Calu3 (cell line): ENCODE data around the gene IGF1R. TPM values are rescaled to one million over a fixed set of nuclear protein-coding genes. Genes with fewer than 3 reads are reported as not detected.

ENCODE experiments used
- BruUV-seq: library from RNA; stranded (reverse); fragments of 400-500 nt; replicated peaks from 2 replicates; lab custom pipeline; 2021; lab: Mats Ljungman, UMichigan
- CTCF ChIA-PET: fragments of 300-600 bp; sonication (Branson Sonifier 250); formaldehyde crosslinking; loops from one replicate; lab custom pipeline; 2022; ENCODE audit warnings: antibody characterized with exemption; lab: Charles Lee
- DNase-seq: peaks from one replicate; pipeline ENCODE4 v3.0.0; 2022
- H3K27ac Mint-ChIP-seq: one replicate; pipeline ENCODE4 v1.8.0; 2022; ENCODE audit warnings: mixed read lengths; ENCODE audit not compliant: unreplicated experiment
- H3K27me3 Mint-ChIP-seq: one replicate; pipeline ENCODE4 v1.8.0; 2022; ENCODE audit warnings: mixed read lengths; ENCODE audit not compliant: unreplicated experiment
- H3K36me3 Mint-ChIP-seq: one replicate; pipeline ENCODE4 v1.8.0; 2022; ENCODE audit warnings: mild to moderate bottlenecking, moderate library complexity, mixed read lengths; ENCODE audit not compliant: insufficient read depth, unreplicated experiment
- H3K4me1 Mint-ChIP-seq: one replicate; pipeline ENCODE4 v1.8.0; 2022; ENCODE audit warnings: mild to moderate bottlenecking, low read depth, mixed read lengths; ENCODE audit not compliant: unreplicated experiment
- H3K4me3 Mint-ChIP-seq: one replicate; pipeline ENCODE4 v1.8.0; 2022; ENCODE audit warnings: mild to moderate bottlenecking, low read depth, moderate library complexity, mixed read lengths; ENCODE audit not compliant: unreplicated experiment
- H3K9me3 Mint-ChIP-seq: one replicate; pipeline ENCODE4 v1.8.0; 2022; ENCODE audit warnings: low read depth, mixed read lengths; ENCODE audit not compliant: unreplicated experiment
- CTCF ChIP-seq: fragments of 200-600 bp; IDR thresholded peaks from one replicate; pipeline ENCODE4 v1.8.0; 2022; ENCODE audit warnings: antibody characterized with exemption; ENCODE audit not compliant: unreplicated experiment
- intact Hi-C: fragments of 100-400 bp; cut with micrococcal nuclease; formaldehyde crosslinking; loops from one replicate; pipeline ENCODE4 v1.10.0; 2022; ENCODE audit not compliant: unreplicated experiment
- total RNA-seq: library from RNA; stranded (reverse); gene quantifications from 2 replicates; pipeline ENCODE4 v1.2.3, GENCODE V29; 2022

Gene IGF1R
- total RNA-seq, 1 experiment from 2014 or later: 73.9 TPM

- intact Hi-C loops: no loop called here
- no peaks in the 10 kb centered on the region for H3K4me1 Mint-ChIP-seq
- no TSS peak for BruUV-seq
- H3K9me3 Mint-ChIP-seq: peaks cover 2% of the 10 kb centered on the region
- CTCF ChIA-PET: interaction anchor here (0.7 kb wide), 1 partner anchor 16 kb away, joined by 5 read pairs; no protein-coding TSS in a partner anchor
- H3K27me3 Mint-ChIP-seq: peaks cover 33% of the 10 kb centered on the region
- no peak overlapping the region for H3K27ac Mint-ChIP-seq
- DNase-seq: no peak
- no peak overlapping the region for H3K4me3 Mint-ChIP-seq
- no peaks in the 10 kb centered on the region for H3K36me3 Mint-ChIP-seq
- TF ChIP-seq CTCF: no peak
Observed at GRCh38 chr15:98996624-98997023, 348.3 kb downstream of the IGF1R start.

- H3K27ac Mint-ChIP-seq: no peak overlapping the region
- CTCF ChIA-PET: no interaction called here
Observed at GRCh38 chr15:98997312-98997711, 349.0 kb downstream of the IGF1R start.

GRCh38 chr15:98997755-98998154 lies 349.4 kb downstream of the IGF1R start:
- no peak for DNase-seq
- Mint-ChIP-seq H3K4me3 (no peak overlapping the region), H3K36me3 (no peaks in the 10 kb centered on the region), H3K27ac (no peak overlapping the region), H3K27me3 (peaks cover 27% of the 10 kb centered on the region), H3K9me3 (peaks cover 2% of the 10 kb centered on the region), H3K4me1 (no peaks in the 10 kb centered on the region)
- TF ChIP-seq CTCF: no peak
- intact Hi-C loops: no loop called here
- no TSS peak for BruUV-seq
- CTCF ChIA-PET: no interaction called here

More at GRCh38 chr15:98997312-98997711, 349.0 kb downstream of the IGF1R start:
- Mint-ChIP-seq H3K27me3 (peaks cover 27% of the 10 kb centered on the region), H3K9me3 (peaks cover 2% of the 10 kb centered on the region), H3K36me3 (no peaks in the 10 kb centered on the region), H3K4me3 (no peak overlapping the region), H3K4me1 (no peaks in the 10 kb centered on the region)
- no peak for TF ChIP-seq CTCF
- intact Hi-C loops: no loop called here
- BruUV-seq: no TSS peak
- DNase-seq: no peak

GRCh38 chr15:98998279-98998678 lies 349.9 kb downstream of the IGF1R start:
- H3K9me3 Mint-ChIP-seq: peaks cover 2% of the 10 kb centered on the region
- H3K4me3 Mint-ChIP-seq: no peak overlapping the region
- BruUV-seq: no TSS peak
- CTCF ChIA-PET: no interaction called here
- DNase-seq: no peak
- TF ChIP-seq CTCF: no peak
- peaks cover 27% of the 10 kb centered on the region for H3K27me3 Mint-ChIP-seq
- H3K4me1 Mint-ChIP-seq: no peaks in the 10 kb centered on the region
- intact Hi-C loops: no loop called here
- H3K36me3 Mint-ChIP-seq: no peaks in the 10 kb centered on the region
- H3K27ac Mint-ChIP-seq: no peak overlapping the region
